ENCODE measurements around the gene UBTD1. TPM values are rescaled to one million over a fixed set of nuclear protein-coding genes. Genes with fewer than 3 reads are reported as not detected.

The UBTD1 gene
- polyA plus RNA-seq, 1 donor from 2014 or later, result 3.3 TPM

DNA sequence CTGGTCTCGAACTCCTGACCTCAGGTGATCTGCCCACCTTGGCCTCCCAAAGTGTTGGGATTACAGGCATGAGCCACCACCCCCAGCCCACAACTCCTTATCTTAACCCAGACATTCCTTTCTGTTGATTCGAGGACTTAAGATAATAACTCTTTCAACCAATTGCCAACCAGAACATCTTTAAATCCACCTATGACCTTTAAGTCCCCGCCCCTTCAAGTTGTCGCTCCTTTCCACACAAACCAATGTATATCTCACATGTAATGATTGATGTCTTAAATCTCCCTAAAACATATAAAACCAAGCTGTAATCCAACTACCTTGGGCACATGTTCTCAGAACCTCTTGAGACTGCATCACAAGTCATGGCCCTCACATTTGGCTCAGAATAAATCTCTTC is 66.1 kb downstream of the UBTD1 start:
- no peak overlapping the region for H2AFZ ChIP-seq (ENCODE audit: low read depth, low read length)
- no peak overlapping the region for H3K9ac ChIP-seq (ENCODE audit: low read length)
- H3K4me3 ChIP-seq (ENCODE audit: low read length), result no peak overlapping the region
- H3K36me3 ChIP-seq (ENCODE audit: insufficient read depth, low read length), result no peaks in the 10 kb centered on the region
- no peaks in the 10 kb centered on the region for H3K79me2 ChIP-seq (replicated peaks; ENCODE audit: insufficient read depth, low read length)
- no peaks in the 10 kb centered on the region for H4K20me1 ChIP-seq (ENCODE audit: insufficient read depth)
- no peaks in the 10 kb centered on the region for H3K9me3 ChIP-seq (ENCODE audit: low read length)
- TF ChIP-seq POLR2AphosphoS5 (IDR thresholded peaks at IDR 0.05), result no peak
- no peak for TF ChIP-seq MXI1 (conservative IDR thresholded peaks at IDR 0.05; ENCODE audit: poor library complexity, severe bottlenecking)
- no peaks in the 10 kb centered on the region for H3K27me3 ChIP-seq (ENCODE audit: insufficient read depth, low read depth, low read length)
- H3K9me2 ChIP-seq (ENCODE audit: insufficient read depth, low read length), result no peaks in the 10 kb centered on the region
- H3K27ac ChIP-seq (ENCODE audit: low read length), result no peak overlapping the region
- H3K4me2 ChIP-seq (ENCODE audit: low read length), result no peak overlapping the region
- H3F3A ChIP-seq (ENCODE audit: insufficient read depth, low read length, poor library complexity, severe bottlenecking), result no peaks in the 10 kb centered on the region

- Histone ChIP-seq H3K4me3 (ENCODE audit: low read length) (no peak overlapping the region), H3K36me3 (ENCODE audit: insufficient read depth, low read length) (no peaks in the 10 kb centered on the region), H3K79me2 (replicated peaks; ENCODE audit: insufficient read depth, low read length) (no peaks in the 10 kb centered on the region), H4K20me1 (ENCODE audit: insufficient read depth) (no peaks in the 10 kb centered on the region), H3K27me3 (ENCODE audit: insufficient read depth, low read depth, low read length) (no peaks in the 10 kb centered on the region), H3K9me2 (ENCODE audit: insufficient read depth, low read length) (no peaks in the 10 kb centered on the region), H3K9ac (ENCODE audit: low read length) (no peak overlapping the region), H3K4me2 (ENCODE audit: low read length) (no peak overlapping the region), H2AFZ (ENCODE audit: low read depth, low read length) (no peak overlapping the region), H3K9me3 (ENCODE audit: low read length) (no peaks in the 10 kb centered on the region), H3K27ac (ENCODE audit: low read length) (no peak overlapping the region), H3F3A (ENCODE audit: insufficient read depth, low read length, poor library complexity, severe bottlenecking) (no peaks in the 10 kb centered on the region)
- TF ChIP-seq REST (IDR thresholded peaks at IDR 0.05; ENCODE audit: borderline replicate concordance), result no peak
Measured at GRCh38 chr10:97566336-97566996, 67.7 kb downstream of the UBTD1 start.

DNA sequence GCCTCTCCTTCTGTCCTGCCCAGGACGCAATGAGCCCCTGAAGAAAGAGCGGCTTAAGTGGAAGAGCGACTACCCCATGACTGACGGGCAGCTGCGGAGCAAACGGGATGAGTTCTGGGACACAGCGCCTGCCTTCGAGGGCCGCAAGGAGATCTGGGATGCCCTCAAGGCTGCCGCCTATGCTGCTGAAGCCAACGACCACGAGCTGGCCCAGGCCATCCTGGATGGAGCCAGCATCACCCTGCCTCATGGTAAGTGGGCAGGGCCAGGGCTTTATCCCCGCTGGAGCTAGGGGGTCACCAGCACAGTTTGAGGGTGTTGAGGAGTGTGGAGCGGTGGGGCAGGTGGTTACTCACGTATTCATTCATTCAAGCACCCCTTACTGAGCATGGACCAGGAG is 69.2 kb downstream of the UBTD1 start:
- no peak overlapping the region for H3K4me2 ChIP-seq (ENCODE audit: low read length)
- H3K9me2 ChIP-seq (ENCODE audit: insufficient read depth, low read length), result no peaks in the 10 kb centered on the region
- H3F3A ChIP-seq (ENCODE audit: insufficient read depth, low read length, poor library complexity, severe bottlenecking), result no peaks in the 10 kb centered on the region
- H3K4me3 ChIP-seq (ENCODE audit: low read length), result no peak overlapping the region
- TF ChIP-seq RAD21 (conservative IDR thresholded peaks at IDR 0.05) (no peak), EP300 (conservative IDR thresholded peaks at IDR 0.05; ENCODE audit: poor library complexity, severe bottlenecking) (no peak)
- no peak overlapping the region for H3K27ac ChIP-seq (ENCODE audit: low read length)
- no peaks in the 10 kb centered on the region for H3K9me3 ChIP-seq (ENCODE audit: low read length)
- no peaks in the 10 kb centered on the region for H3K36me3 ChIP-seq (ENCODE audit: insufficient read depth, low read length)
- H2AFZ ChIP-seq (ENCODE audit: low read depth, low read length), result no peak overlapping the region
- no peaks in the 10 kb centered on the region for H4K20me1 ChIP-seq (ENCODE audit: insufficient read depth)
- no peak overlapping the region for H3K9ac ChIP-seq (ENCODE audit: low read length)
- H3K27me3 ChIP-seq (ENCODE audit: insufficient read depth, low read depth, low read length), result no peaks in the 10 kb centered on the region
- H3K79me2 ChIP-seq (replicated peaks; ENCODE audit: insufficient read depth, low read length), result no peaks in the 10 kb centered on the region

DNA sequence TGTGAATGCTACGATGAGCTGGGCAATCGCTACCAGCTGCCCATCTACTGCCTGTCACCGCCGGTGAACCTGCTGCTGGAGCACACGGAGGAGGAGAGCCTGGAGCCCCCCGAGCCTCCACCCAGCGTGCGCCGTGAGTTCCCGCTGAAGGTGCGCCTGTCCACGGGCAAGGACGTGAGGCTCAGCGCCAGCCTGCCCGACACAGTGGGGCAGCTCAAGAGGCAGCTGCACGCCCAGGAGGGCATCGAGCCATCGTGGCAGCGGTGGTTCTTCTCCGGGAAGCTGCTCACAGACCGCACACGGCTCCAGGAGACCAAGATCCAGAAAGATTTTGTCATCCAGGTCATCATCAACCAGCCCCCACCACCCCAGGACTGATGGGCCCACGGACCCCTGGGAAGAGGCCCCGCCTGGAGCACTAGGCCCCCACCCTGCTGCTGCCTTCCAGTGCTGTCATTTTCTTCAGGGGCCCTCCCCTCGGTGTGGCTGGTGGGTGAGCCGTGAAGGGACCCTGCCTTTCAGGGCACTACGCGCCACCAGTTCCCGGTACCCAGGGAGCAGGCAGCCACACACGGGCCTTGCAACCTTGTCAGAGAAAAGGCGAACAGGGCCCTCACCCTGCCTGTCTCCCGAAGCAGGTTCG is 71.5 kb downstream of the UBTD1 start:
- no peaks in the 10 kb centered on the region for H4K20me1 ChIP-seq (ENCODE audit: insufficient read depth)
- H2AFZ ChIP-seq (ENCODE audit: low read depth, low read length), result no peak overlapping the region
- no peaks in the 10 kb centered on the region for H3K9me2 ChIP-seq (ENCODE audit: insufficient read depth, low read length)
- H3K4me2 ChIP-seq (ENCODE audit: low read length), result no peak overlapping the region
- no peaks in the 10 kb centered on the region for H3K9me3 ChIP-seq (ENCODE audit: low read length)
- H3F3A ChIP-seq (ENCODE audit: insufficient read depth, low read length, poor library complexity, severe bottlenecking), result no peaks in the 10 kb centered on the region
- H3K27ac ChIP-seq (ENCODE audit: low read length), result no peak overlapping the region
- no peaks in the 10 kb centered on the region for H3K27me3 ChIP-seq (ENCODE audit: insufficient read depth, low read depth, low read length)
- H3K79me2 ChIP-seq (replicated peaks; ENCODE audit: insufficient read depth, low read length), result no peaks in the 10 kb centered on the region
- H3K36me3 ChIP-seq (ENCODE audit: insufficient read depth, low read length), result no peaks in the 10 kb centered on the region
- H3K9ac ChIP-seq (ENCODE audit: low read length), result no peak overlapping the region
- no peak overlapping the region for H3K4me3 ChIP-seq (ENCODE audit: low read length)
- TF ChIP-seq MXI1 (conservative IDR thresholded peaks at IDR 0.05; ENCODE audit: poor library complexity, severe bottlenecking), result no peak
- no peak for TF ChIP-seq TAF1 (IDR thresholded peaks at IDR 0.05; ENCODE audit: low read depth)
- no peak for TF ChIP-seq EZH2 (IDR thresholded peaks at IDR 0.05; ENCODE audit: borderline replicate concordance, insufficient read depth, low read length, poor library complexity, severe bottlenecking)
- no peak for TF ChIP-seq SMC3 (conservative IDR thresholded peaks at IDR 0.05; ENCODE audit: poor library complexity)
- no peak for TF ChIP-seq REST (IDR thresholded peaks at IDR 0.05; ENCODE audit: borderline replicate concordance)

Data from neural cell (in vitro differentiated cells).